Measurements from ENCODE around the gene SNTA1. TPM values are rescaled to one million over a fixed set of nuclear protein-coding genes. Genes with fewer than 3 reads are reported as not detected.

SNTA1 gene
- polyA plus RNA-seq, 3 donors: 0.56 to 0.93 (median 0.63) TPM

- no peak for TF ChIP-seq CTCF (IDR thresholded peaks at IDR 0.05)
- H2AFZ ChIP-seq (ENCODE audit: insufficient read depth, low read depth, low read length, poor library complexity, severe bottlenecking): no peak overlapping the region
- peaks cover 64 to 87% of the 10 kb centered on the region in 2 donors for H3K36me3 ChIP-seq (replicated peaks in 1 of 2; ENCODE audit: control insufficient read depth in 1 of 2, insufficient read depth in 2 of 2, low read length in 2 of 2)
- peak overlapping the region in 5 of 7 donors; percentile 6 to 86 (median 45) for H3K27ac Mint-ChIP-seq
- intact Hi-C loops (cut with micrococcal nuclease): no loop called here
- peaks cover 0 to 4% (median 0%) of the 10 kb centered on the region in 7 donors for H3K9me3 Mint-ChIP-seq
- DNase-seq: no peak
- H3K27me3 Mint-ChIP-seq (ENCODE audit: low read depth in 3 of 3): peaks cover 0 to 2% (median 0%) of the 10 kb centered on the region in 3 donors
- no peaks in the 10 kb centered on the region for H4K20me1 ChIP-seq (ENCODE audit: insufficient read depth, low read length)
- WGBS (ENCODE audit: insufficient coverage): 94% methylated on average over 7 of the region's 8 CpGs
- no peaks in the 10 kb centered on the region for H3K9me3 ChIP-seq (replicated peaks in 1 of 2; ENCODE audit: control insufficient read depth in 1 of 2, insufficient read depth in 1 of 2, low read length in 2 of 2)
- peak overlapping the region in 1 of 2 donors; percentile 43 for H3K4me3 Mint-ChIP-seq
- peak overlapping the region in 1 of 2 donors; percentile 82 for H3K27ac ChIP-seq (ENCODE audit: low read depth in 1 of 2, low read length in 2 of 2)
- no peak overlapping the region for H3K4me2 ChIP-seq (replicated peaks; ENCODE audit: extremely low read depth, low read length, poor library complexity, severe bottlenecking)
- no peak overlapping the region for H3K9ac ChIP-seq (ENCODE audit: insufficient read depth, low read length, poor library complexity, severe bottlenecking)
- H3K79me2 ChIP-seq (ENCODE audit: insufficient read depth, low read length): no peaks in the 10 kb centered on the region
- no peak overlapping the region for H3K4me3 ChIP-seq (replicated peaks in 1 of 3; ENCODE audit: low read depth in 2 of 3, low read length in 3 of 3)
- H3K36me3 Mint-ChIP-seq: peaks cover 62 to 93% of the 10 kb centered on the region in 2 donors
- peaks cover 6% of the 10 kb centered on the region in 2 donors for H3K4me1 ChIP-seq (ENCODE audit: control insufficient read depth in 1 of 2, insufficient read depth in 2 of 2, low read length in 2 of 2)
- H3K4me1 Mint-ChIP-seq: peaks cover 11% of the 10 kb centered on the region
- no peaks in the 10 kb centered on the region for H3K27me3 ChIP-seq (ENCODE audit: control insufficient read depth in 2 of 2, insufficient read depth in 2 of 2, low read length in 2 of 2)
Observed at GRCh38 chr20:33370291-33370690, 73.3 kb downstream of the SNTA1 start.

GRCh38 chr20:33362898-33363297 lies 80.7 kb downstream of the SNTA1 start:
- Histone ChIP-seq H3K27me3 (ENCODE audit: control insufficient read depth in 2 of 2, insufficient read depth in 2 of 2, low read length in 2 of 2) (no peaks in the 10 kb centered on the region), H3K36me3 (replicated peaks in 1 of 2; ENCODE audit: control insufficient read depth in 1 of 2, insufficient read depth in 2 of 2, low read length in 2 of 2) (peaks cover 77 to 97% of the 10 kb centered on the region in 2 donors), H2AFZ (ENCODE audit: insufficient read depth, low read depth, low read length, poor library complexity, severe bottlenecking) (no peak overlapping the region), H3K4me1 (ENCODE audit: control insufficient read depth in 1 of 2, insufficient read depth in 2 of 2, low read length in 2 of 2) (no peaks in the 10 kb centered on the region), H3K79me2 (ENCODE audit: insufficient read depth, low read length) (no peaks in the 10 kb centered on the region), H3K9ac (ENCODE audit: insufficient read depth, low read length, poor library complexity, severe bottlenecking) (no peak overlapping the region), H3K4me3 (replicated peaks in 1 of 3; ENCODE audit: low read depth in 2 of 3, low read length in 3 of 3) (no peak overlapping the region), H4K20me1 (ENCODE audit: insufficient read depth, low read length) (no peaks in the 10 kb centered on the region), H3K4me2 (replicated peaks; ENCODE audit: extremely low read depth, low read length, poor library complexity, severe bottlenecking) (no peak overlapping the region), H3K9me3 (replicated peaks in 1 of 2; ENCODE audit: control insufficient read depth in 1 of 2, insufficient read depth in 1 of 2, low read length in 2 of 2) (no peaks in the 10 kb centered on the region), H3K27ac (ENCODE audit: low read depth in 1 of 2, low read length in 2 of 2) (no peak overlapping the region)
- Mint-ChIP-seq H3K36me3 (peaks cover 86 to 95% of the 10 kb centered on the region in 2 donors), H3K27me3 (ENCODE audit: low read depth in 3 of 3) (no peaks in the 10 kb centered on the region), H3K27ac (no peak overlapping the region), H3K9me3 (no peaks in the 10 kb centered on the region), H3K4me3 (no peak overlapping the region), H3K4me1 (no peaks in the 10 kb centered on the region)
- intact Hi-C loops (cut with micrococcal nuclease): no loop called here
- DNase-seq: no peak
- WGBS (ENCODE audit: insufficient coverage): no CpG with 5 or more reads among the region's 1 CpG
- TF ChIP-seq CTCF (IDR thresholded peaks at IDR 0.05): no peak

Data from CD14-positive monocyte (primary cell).